ENCODE results near the gene NKD1. TPM values are rescaled to one million over a fixed set of nuclear protein-coding genes. Genes with fewer than 3 reads are reported as not detected.
"Not testable (repeated sequence)": the region's sequence is repeated elsewhere in the genome, so short reads cannot be mapped to it uniquely, and the experiment has no call there.

The NKD1 gene
- total RNA-seq, 2 experiments from 2014 or later, result 0.26 to 0.44 TPM

- H3K36me3 Mint-ChIP-seq (ENCODE audit: low read depth); POLR2A ChIA-PET; H3K4me1 Mint-ChIP-seq (ENCODE audit: low read depth); ATAC-seq; CTCF ChIA-PET; DNase-seq; H3K9me3 Mint-ChIP-seq (ENCODE audit: insufficient read depth); H3K27ac Mint-ChIP-seq; H3K27me3 Mint-ChIP-seq (ENCODE audit: low read depth); H3K4me3 Mint-ChIP-seq: not testable (repeated sequence)
These were observed 31.2 kb downstream of the NKD1 start for GRCh38 chr16:50579373-50579772.

- H3K27me3 Mint-ChIP-seq (ENCODE audit: low read depth), result no peaks in the 10 kb centered on the region
- CTCF ChIA-PET, result interaction anchor here (0.7 kb wide), 1 partner anchor 220 kb away, joined by 3 read pairs; no protein-coding TSS in a partner anchor
- H3K36me3 Mint-ChIP-seq (ENCODE audit: low read depth), result no peaks in the 10 kb centered on the region
- no peak for DNase-seq
- no peak overlapping the region for H3K4me3 Mint-ChIP-seq
- ATAC-seq, result no peak
- H3K27ac Mint-ChIP-seq, result no peak overlapping the region
- no peaks in the 10 kb centered on the region for H3K9me3 Mint-ChIP-seq (ENCODE audit: insufficient read depth)
- peaks cover 5% of the 10 kb centered on the region for H3K4me1 Mint-ChIP-seq (ENCODE audit: low read depth)
- POLR2A ChIA-PET, result no interaction called here
These were observed 32.1 kb downstream of the NKD1 start for GRCh38 chr16:50580180-50580798.

- POLR2A ChIA-PET, result no interaction called here
These were observed 33.6 kb downstream of the NKD1 start for GRCh38 chr16:50581845-50582244.

GRCh38 chr16:50583211-50583610, 35.0 kb downstream of the NKD1 start:
- no peak overlapping the region for H3K27ac Mint-ChIP-seq

More at GRCh38 chr16:50581845-50582244, 33.6 kb downstream of the NKD1 start:
- CTCF ChIA-PET, result interaction anchor here (1.2 kb wide), 1 partner anchor 225 kb away, joined by 4 read pairs; no protein-coding TSS in a partner anchor
- Mint-ChIP-seq H3K27me3 (ENCODE audit: low read depth) (no peaks in the 10 kb centered on the region), H3K4me1 (ENCODE audit: low read depth) (peaks cover 5% of the 10 kb centered on the region), H3K27ac (no peak overlapping the region), H3K36me3 (ENCODE audit: low read depth) (no peaks in the 10 kb centered on the region), H3K4me3 (no peak overlapping the region), H3K9me3 (ENCODE audit: insufficient read depth) (no peaks in the 10 kb centered on the region)
- ATAC-seq (peak; percentile 15), DNase-seq (no peak)

GRCh38 chr16:50584033-50584722, 36.0 kb downstream of the NKD1 start:
- Mint-ChIP-seq H3K27ac (no peak overlapping the region), H3K9me3 (ENCODE audit: insufficient read depth) (no peaks in the 10 kb centered on the region), H3K27me3 (ENCODE audit: low read depth) (no peaks in the 10 kb centered on the region), H3K4me1 (ENCODE audit: low read depth) (peaks cover 11% of the 10 kb centered on the region), H3K4me3 (no peak overlapping the region), H3K36me3 (ENCODE audit: low read depth) (no peaks in the 10 kb centered on the region)
- DNase-seq (no peak), ATAC-seq (no peak)
- ChIA-PET POLR2A (no interaction called here), CTCF (interaction anchor here (1.0 kb wide), 1 partner anchor 43 kb away, joined by 3 read pairs; no protein-coding TSS in a partner anchor)

More at GRCh38 chr16:50583211-50583610, 35.0 kb downstream of the NKD1 start:
- peaks cover 5% of the 10 kb centered on the region for H3K4me1 Mint-ChIP-seq (ENCODE audit: low read depth)
- no peaks in the 10 kb centered on the region for H3K36me3 Mint-ChIP-seq (ENCODE audit: low read depth)
- H3K4me3 Mint-ChIP-seq, result no peak overlapping the region
- DNase-seq, result no peak
- ATAC-seq, result no peak
- POLR2A ChIA-PET, result interaction anchor here (1.1 kb wide), 1 partner anchor 26 kb away, joined by 3 read pairs; no protein-coding TSS in a partner anchor
- no peaks in the 10 kb centered on the region for H3K9me3 Mint-ChIP-seq (ENCODE audit: insufficient read depth)
- H3K27me3 Mint-ChIP-seq (ENCODE audit: low read depth), result no peaks in the 10 kb centered on the region
- CTCF ChIA-PET, result no interaction called here

GRCh38 chr16:50585331-50585776, 37.2 kb downstream of the NKD1 start:
- Mint-ChIP-seq H3K9me3 (ENCODE audit: insufficient read depth) (no peaks in the 10 kb centered on the region), H3K27me3 (ENCODE audit: low read depth) (no peaks in the 10 kb centered on the region), H3K36me3 (ENCODE audit: low read depth) (no peaks in the 10 kb centered on the region), H3K4me1 (ENCODE audit: low read depth) (peaks cover 20% of the 10 kb centered on the region), H3K27ac (no peak overlapping the region), H3K4me3 (no peak overlapping the region)
- no peak for DNase-seq
- ChIA-PET CTCF (no interaction called here), POLR2A (interaction anchor here (0.9 kb wide), 1 partner anchor 80 kb away, joined by 3 read pairs; no protein-coding TSS in a partner anchor)
- ATAC-seq, result no peak

- ATAC-seq (no peak), DNase-seq (no peak)
- Mint-ChIP-seq H3K27me3 (ENCODE audit: low read depth) (no peaks in the 10 kb centered on the region), H3K27ac (no peak overlapping the region), H3K36me3 (ENCODE audit: low read depth) (no peaks in the 10 kb centered on the region), H3K4me1 (ENCODE audit: low read depth) (peaks cover 20% of the 10 kb centered on the region), H3K4me3 (no peak overlapping the region), H3K9me3 (ENCODE audit: insufficient read depth) (no peaks in the 10 kb centered on the region)
- CTCF ChIA-PET, result interaction anchor here (2.1 kb wide), 1 partner anchor 78 kb away, joined by 12 read pairs; no protein-coding TSS in a partner anchor
- POLR2A ChIA-PET, result no interaction called here
These were observed 39.3 kb downstream of the NKD1 start for GRCh38 chr16:50587543-50587942.

- Mint-ChIP-seq H3K4me1 (ENCODE audit: low read depth) (peaks cover 20% of the 10 kb centered on the region), H3K27ac (no peak overlapping the region), H3K9me3 (ENCODE audit: insufficient read depth) (no peaks in the 10 kb centered on the region), H3K36me3 (ENCODE audit: low read depth) (no peaks in the 10 kb centered on the region), H3K27me3 (ENCODE audit: low read depth) (no peaks in the 10 kb centered on the region), H3K4me3 (no peak overlapping the region)
- POLR2A ChIA-PET, result no interaction called here
- DNase-seq (no peak), ATAC-seq (no peak)
- CTCF ChIA-PET, result interaction anchor here (0.7 to 2.1 kb wide), 3 partner anchors 11 to 218 kb away, joined by 3 to 12 read pairs (median 7); no protein-coding TSS in a partner anchor
These were observed 40.1 kb downstream of the NKD1 start for GRCh38 chr16:50588276-50588675.

- H3K27me3 Mint-ChIP-seq (ENCODE audit: low read depth), result no peaks in the 10 kb centered on the region
- H3K27ac Mint-ChIP-seq, result no peak overlapping the region
- ATAC-seq (no peak), DNase-seq (no peak)
- POLR2A ChIA-PET, result no interaction called here
- H3K36me3 Mint-ChIP-seq (ENCODE audit: low read depth), result no peaks in the 10 kb centered on the region
- no peak overlapping the region for H3K4me3 Mint-ChIP-seq
- H3K4me1 Mint-ChIP-seq (ENCODE audit: low read depth), result peaks cover 21% of the 10 kb centered on the region
- CTCF ChIA-PET, result interaction anchor here (0.6 kb wide), 1 partner anchor 215 kb away, joined by 3 read pairs; no protein-coding TSS in a partner anchor
- no peaks in the 10 kb centered on the region for H3K9me3 Mint-ChIP-seq (ENCODE audit: insufficient read depth)
These were observed 43.0 kb downstream of the NKD1 start for GRCh38 chr16:50591209-50591608.

- no peaks in the 10 kb centered on the region for H3K27me3 Mint-ChIP-seq (ENCODE audit: low read depth)
- no peak for DNase-seq
- ATAC-seq, result no peak
- no peaks in the 10 kb centered on the region for H3K36me3 Mint-ChIP-seq (ENCODE audit: low read depth)
- ChIA-PET CTCF (no interaction called here), POLR2A (no interaction called here)
- no peak overlapping the region for H3K27ac Mint-ChIP-seq
- H3K4me3 Mint-ChIP-seq, result no peak overlapping the region
- peaks cover 21% of the 10 kb centered on the region for H3K4me1 Mint-ChIP-seq (ENCODE audit: low read depth)
- H3K9me3 Mint-ChIP-seq (ENCODE audit: insufficient read depth), result no peaks in the 10 kb centered on the region
These were observed 43.9 kb downstream of the NKD1 start for GRCh38 chr16:50591800-50592771.

GRCh38 chr16:50592996-50593395, 44.8 kb downstream of the NKD1 start:
- Mint-ChIP-seq H3K4me3 (no peak overlapping the region), H3K36me3 (ENCODE audit: low read depth) (no peaks in the 10 kb centered on the region), H3K27ac (no peak overlapping the region), H3K4me1 (ENCODE audit: low read depth) (peaks cover 21% of the 10 kb centered on the region), H3K9me3 (ENCODE audit: insufficient read depth) (no peaks in the 10 kb centered on the region), H3K27me3 (ENCODE audit: low read depth) (no peaks in the 10 kb centered on the region)
- DNase-seq, result no peak
- POLR2A ChIA-PET, result no interaction called here
- ATAC-seq, result no peak
- CTCF ChIA-PET, result interaction anchor here (2.1 kb wide), 1 partner anchor 72 kb away, joined by 7 read pairs; no protein-coding TSS in a partner anchor

Measured in activated CD8-positive, alpha-beta T cell treated with anti-CD3 and anti-CD28 coated beads, Interleukin-2, amount 10 ng/mL, durations not matched to agents 7 days and 5 days (primary cell).